CD14-positive monocyte (primary cell): Measurements from ENCODE around the gene PSMA6. TPM values are rescaled to one million over a fixed set of nuclear protein-coding genes. Genes with fewer than 3 reads are reported as not detected.

Experiments used
- DNase-seq, 3 donors: peaks; one replicate each; pipeline ENCODE4 v3.0.0-alpha.2; 2011 to 2022
- H2AFZ ChIP-seq: 2 replicates; pipeline ENCODE4 v1.6.0; 2012; ENCODE audit warnings: mild to moderate bottlenecking, low read depth, low read length, inconsistent platforms; ENCODE audit not compliant: insufficient read depth, poor library complexity, severe bottlenecking
- H3K27ac ChIP-seq, 2 donors: 1 replicate in 1 of 2; 2 replicates in 1 of 2; pipeline ENCODE4 v1.5.1; 2012 to 2013; ENCODE audit warnings: low read length in 2 of 2, control low read depth in 1 of 2, inconsistent platforms in 1 of 2, low read depth in 1 of 2, mild to moderate bottlenecking in 1 of 2
- H3K27me3 ChIP-seq, 2 donors: one replicate each; pipeline versions ENCODE4 v1.6.0 to v1.6.1; 2011 to 2013; ENCODE audit warnings: low read length in 2 of 2; ENCODE audit not compliant: control insufficient read depth in 2 of 2, insufficient read depth in 2 of 2
- H3K36me3 ChIP-seq, 2 donors: replicated peaks in 1 of 2; 1 replicate in 1 of 2; 2 replicates in 1 of 2; pipeline versions ENCODE4 v1.5.1 to v1.6.1; 2012 to 2013; ENCODE audit warnings: low read length in 2 of 2, control low read depth in 1 of 2, inconsistent platforms in 1 of 2, mild to moderate bottlenecking in 1 of 2; ENCODE audit not compliant: insufficient read depth in 2 of 2, control insufficient read depth in 1 of 2
- H3K4me1 ChIP-seq, 2 donors: 1 replicate in 1 of 2; 2 replicates in 1 of 2; pipeline versions ENCODE4 v1.5.1 to v1.6.1; 2012 to 2013; ENCODE audit warnings: low read length in 2 of 2, control low read depth in 1 of 2, inconsistent platforms in 1 of 2, mild to moderate bottlenecking in 1 of 2, moderate library complexity in 1 of 2; ENCODE audit not compliant: insufficient read depth in 2 of 2, control insufficient read depth in 1 of 2
- H3K4me2 ChIP-seq: replicated peaks from 2 replicates; pipeline ENCODE3; 2012; ENCODE audit warnings: low read length, moderate library complexity, mild to moderate bottlenecking; ENCODE audit not compliant: poor library complexity, severe bottlenecking; ENCODE audit errors: extremely low read depth
- H3K4me3 ChIP-seq, 3 experiments: fragments of 200-600 bp in 1 of 3; sonication (generic) in 1 of 3; replicated peaks in 1 of 3; 1 replicate in 2 of 3; 2 replicates in 1 of 3; pipeline ENCODE4 v1.5.1; 2011 to 2013; ENCODE audit warnings: low read length in 3 of 3, mild to moderate bottlenecking in 3 of 3, control low read depth in 2 of 3, low read depth in 2 of 3, inconsistent platforms in 1 of 3, moderate library complexity in 1 of 3
- H3K79me2 ChIP-seq: 2 replicates; pipeline ENCODE4 v1.6.0; 2012; ENCODE audit warnings: mild to moderate bottlenecking, control low read depth, inconsistent platforms, low read length, moderate library complexity; ENCODE audit not compliant: insufficient read depth
- H3K9ac ChIP-seq: 2 replicates; pipeline ENCODE4 v1.6.0; 2017; ENCODE audit warnings: low read length, mild to moderate bottlenecking; ENCODE audit not compliant: insufficient read depth, poor library complexity, severe bottlenecking
- H3K9me3 ChIP-seq, 2 donors: replicated peaks in 1 of 2; 1 replicate in 1 of 2; 2 replicates in 1 of 2; pipeline versions ENCODE4 v1.5.1 to v1.6.1; 2012 to 2013; ENCODE audit warnings: low read length in 2 of 2, control low read depth in 1 of 2; ENCODE audit not compliant: control insufficient read depth in 1 of 2, insufficient read depth in 1 of 2
- H4K20me1 ChIP-seq: 2 replicates; pipeline ENCODE4 v1.6.0; 2012; ENCODE audit warnings: mild to moderate bottlenecking, low read length, control low read depth, moderate library complexity; ENCODE audit not compliant: insufficient read depth
- H3K27ac Mint-ChIP-seq, 7 donors: one replicate each; pipeline ENCODE4 v1.8.0; 2020; ENCODE audit warnings: mild to moderate bottlenecking in 7 of 7, mixed read lengths in 7 of 7, moderate library complexity in 6 of 7, inconsistent platforms in 2 of 7
- H3K27me3 Mint-ChIP-seq, 3 donors: one replicate each; pipeline ENCODE4 v1.8.0; 2021 to 2022; ENCODE audit warnings: low read depth in 3 of 3, mild to moderate bottlenecking in 3 of 3, mixed read lengths in 3 of 3, moderate library complexity in 3 of 3, inconsistent platforms in 1 of 3
- H3K36me3 Mint-ChIP-seq, 2 donors: one replicate each; pipeline ENCODE4 v1.8.0; 2020; ENCODE audit warnings: mixed read lengths in 2 of 2, inconsistent platforms in 1 of 2, mild to moderate bottlenecking in 1 of 2
- H3K4me1 Mint-ChIP-seq: one replicate; pipeline ENCODE4 v1.8.0; 2020; ENCODE audit warnings: mild to moderate bottlenecking, mixed read lengths
- H3K4me3 Mint-ChIP-seq, 2 donors: one replicate each; pipeline ENCODE4 v1.8.0; 2020; ENCODE audit warnings: mild to moderate bottlenecking in 2 of 2, mixed read lengths in 2 of 2, moderate library complexity in 1 of 2
- H3K9me3 Mint-ChIP-seq, 7 donors: one replicate each; pipeline ENCODE4 v1.8.0; 2020 to 2022; ENCODE audit warnings: mixed read lengths in 7 of 7, mild to moderate bottlenecking in 6 of 7, moderate library complexity in 6 of 7, inconsistent platforms in 2 of 7
- CTCF ChIP-seq: fragments of 200-600 bp; IDR thresholded peaks from one replicate; pipeline ENCODE4 v1.8.0; 2022; ENCODE audit warnings: antibody characterized with exemption, mild to moderate bottlenecking
- WGBS: methylation state at CpG from one replicate; pipeline ENCODE4 v1.1.5; 2013; ENCODE audit warnings: missing lambda C conversion rate; ENCODE audit not compliant: insufficient coverage; 5-methylcytosine and 5-hydroxymethylcytosine counted together
- intact Hi-C, 2 donors: fragments of 100-400 bp; cut with micrococcal nuclease; formaldehyde crosslinking; loops; one replicate each; pipeline versions ENCODE4 v1.15.0 to v1.15.1; 2023
- polyA plus RNA-seq, 3 donors: library from polyadenylated mRNA; depleted of rRNA in 1 of 3; unstranded in 2 of 3; stranded (reverse) in 1 of 3; fragments of 300-500 nt in 2 of 3; fragments of >200 nt in 1 of 3; fragmentation: Illumina TruSeq in 2 of 3; gene quantifications; 1 replicate in 2 of 3; 2 replicates in 1 of 3; pipeline ENCODE4 v1.2.3, GENCODE V29; 2012 to 2021

The PSMA6 gene
- polyA plus RNA-seq, 3 donors = 144 to 572 (median 480) TPM

DNA sequence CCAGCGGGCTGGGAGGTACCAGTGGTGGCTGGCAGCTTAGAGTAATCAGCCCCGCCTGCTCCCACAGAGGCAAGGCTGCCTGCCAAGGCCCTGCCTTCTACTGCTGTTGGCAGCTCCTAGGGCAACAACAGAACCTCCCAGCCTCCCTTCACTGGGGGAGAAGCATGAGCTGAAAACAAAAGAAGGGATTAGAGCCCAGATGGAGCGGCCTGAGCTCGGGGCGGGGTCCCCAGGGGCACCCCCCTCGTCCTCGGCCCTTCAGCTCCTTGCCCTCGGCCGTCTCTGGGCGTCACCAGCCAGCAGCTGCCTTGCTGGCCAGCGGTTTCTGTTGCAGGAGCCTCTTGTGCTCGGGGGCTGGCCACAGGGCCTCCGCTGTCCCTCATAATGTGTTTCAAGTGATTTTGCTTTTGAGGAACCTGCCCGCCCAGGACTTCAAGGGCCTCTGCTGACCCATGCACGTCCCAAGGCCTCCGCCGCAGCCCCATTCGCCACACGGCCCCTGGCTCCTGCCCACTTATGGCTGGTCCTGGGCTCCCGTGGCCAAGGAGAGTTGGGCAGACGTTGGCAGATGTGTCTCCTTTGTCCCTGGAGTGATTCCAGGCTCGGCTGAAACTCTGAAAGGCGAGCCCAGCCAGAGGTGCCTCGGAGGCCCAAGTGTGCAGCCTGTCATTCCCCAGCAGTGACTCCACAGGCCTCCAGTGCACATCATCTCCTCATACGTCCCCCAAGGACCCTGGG lies 49.7 kb downstream of the PSMA6 start:
- Histone ChIP-seq H3K36me3 (no peaks in the 10 kb centered on the region), H3K4me2 (peak overlapping the region; percentile 35), H3K79me2 (no peaks in the 10 kb centered on the region), H3K4me3 (peak overlapping the region in 1 of 3 experiments; percentile 46), H3K27me3 (no peaks in the 10 kb centered on the region), H3K9me3 (no peaks in the 10 kb centered on the region), H2AFZ (peak overlapping the region; percentile 74), H3K27ac (peak overlapping the region; percentile 69 to 78), H3K4me1 (peaks cover 68 to 75% of the 10 kb centered on the region in 2 donors), H3K9ac (peak overlapping the region; percentile 45), H4K20me1 (no peaks in the 10 kb centered on the region)
- Mint-ChIP-seq H3K27me3 (peaks cover 0 to 2% (median 1%) of the 10 kb centered on the region in 3 donors), H3K4me1 (peaks cover 69% of the 10 kb centered on the region), H3K4me3 (peak overlapping the region; percentile 43 to 79), H3K36me3 (peaks cover 2 to 3% of the 10 kb centered on the region in 2 donors), H3K9me3 (no peaks in the 10 kb centered on the region), H3K27ac (peak overlapping the region; percentile 83 to 93 (median 90))
- intact Hi-C loops = loop anchor here (5.0 to 10.0 kb wide), 2 partner anchors 40 to 63 kb away; partner anchors contain the start of gene NFKBIA (in 1 of the 2)
- peak; percentile 52 to 74 (median 60) for DNase-seq
- TF ChIP-seq CTCF = no peak
- WGBS = 46% methylated on average over 21 of the region's 25 CpGs

DNA sequence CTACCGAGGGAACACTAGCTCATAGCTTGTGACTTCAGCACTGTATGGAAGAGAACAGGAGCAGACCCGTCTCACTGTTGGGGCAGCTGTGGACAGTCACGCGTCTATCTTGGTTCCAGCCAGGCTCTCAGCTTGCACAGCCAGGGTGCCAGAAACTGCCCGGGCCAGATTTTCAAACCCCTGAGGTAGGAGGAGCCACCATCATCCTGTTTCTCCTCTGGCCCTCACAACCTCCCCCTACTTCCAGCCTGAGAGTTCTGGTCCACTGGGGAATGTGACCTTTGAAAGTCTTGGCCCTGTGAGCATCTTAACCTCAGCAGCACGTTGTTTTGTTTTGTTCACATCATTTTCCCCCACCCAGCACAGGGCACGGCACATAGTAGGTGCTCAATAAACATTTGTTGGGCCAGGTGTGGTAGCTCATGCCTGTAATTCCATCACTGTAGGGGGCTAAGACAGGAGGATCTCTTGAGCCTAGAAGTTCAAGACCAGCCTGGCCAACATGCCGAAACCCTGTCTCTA lies 50.4 kb downstream of the PSMA6 start:
- TF ChIP-seq CTCF = no peak
- Mint-ChIP-seq H3K36me3 (peaks cover 2 to 3% of the 10 kb centered on the region in 2 donors), H3K4me3 (peak overlapping the region; percentile 15 to 34), H3K9me3 (no peaks in the 10 kb centered on the region), H3K4me1 (peaks cover 64% of the 10 kb centered on the region), H3K27ac (peak overlapping the region in 6 of 7 donors; percentile 15 to 90 (median 86)), H3K27me3 (peaks cover 0 to 2% (median 1%) of the 10 kb centered on the region in 3 donors)
- H2AFZ ChIP-seq = peak overlapping the region; percentile 74
- H3K27ac ChIP-seq = peak overlapping the region; percentile 69 to 78
- H3K27me3 ChIP-seq = no peaks in the 10 kb centered on the region
- no peaks in the 10 kb centered on the region for H3K9me3 ChIP-seq
- intact Hi-C loops = loop anchor here (5.0 to 10.0 kb wide), 2 partner anchors 40 to 62 kb away; partner anchors contain the start of gene NFKBIA (in 1 of the 2)
- peak overlapping the region in 1 of 3 experiments; percentile 46 for H3K4me3 ChIP-seq
- H3K4me1 ChIP-seq = peaks cover 62 to 68% of the 10 kb centered on the region in 2 donors
- no peaks in the 10 kb centered on the region for H3K79me2 ChIP-seq
- DNase-seq = no peak
- H3K4me2 ChIP-seq = peak overlapping the region; percentile 35
- no peaks in the 10 kb centered on the region for H3K36me3 ChIP-seq
- 73% methylated on average over 6 of the region's 8 CpGs for WGBS
- H4K20me1 ChIP-seq = no peaks in the 10 kb centered on the region
- H3K9ac ChIP-seq = peak overlapping the region; percentile 45
